Measurements from ENCODE around the gene CEP57L1. TPM values are rescaled to one million over a fixed set of nuclear protein-coding genes. Genes with fewer than 3 reads are reported as not detected.

The CEP57L1 gene
- total and polyA plus RNA-seq, 10 of the 15 experiments (the other 5 are each of a cell fraction or from before 2014, with no cell fraction given), result 12.7 to 30.5 (median 21.9) TPM

DNA sequence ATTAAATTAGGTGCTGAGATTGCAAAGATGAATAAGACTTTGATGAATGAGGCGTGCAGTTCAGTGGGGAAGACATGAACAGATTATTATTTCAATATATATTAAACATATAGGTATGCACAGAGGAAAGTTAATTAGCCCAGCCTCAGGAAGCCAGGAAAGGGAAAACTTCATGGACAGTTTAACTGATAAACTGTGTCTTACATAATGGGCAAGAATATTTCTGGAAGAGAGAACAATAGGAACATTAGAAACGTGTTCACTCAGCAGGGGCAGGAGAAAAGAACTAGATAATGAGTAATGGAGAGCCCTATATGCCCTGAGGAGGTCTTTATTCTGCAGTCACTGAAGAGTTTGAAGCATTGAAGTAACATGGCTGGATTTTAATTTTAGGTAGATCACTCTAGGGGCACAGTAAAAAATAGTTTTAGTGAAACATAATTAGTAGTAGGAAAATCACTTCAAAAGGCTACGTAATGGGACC is 23.6 kb downstream of the CEP57L1 start:
- Histone ChIP-seq H3K36me3 (ENCODE audit: control insufficient read depth in 2 of 2, insufficient read depth in 2 of 2, low read length in 1 of 2) (no peaks in the 10 kb centered on the region), H3K4me2 (ENCODE audit: control insufficient read depth, insufficient read depth) (no peak overlapping the region), H4K20me1 (ENCODE audit: control insufficient read depth, insufficient read depth) (no peaks in the 10 kb centered on the region), H3K79me2 (ENCODE audit: control insufficient read depth, insufficient read depth, low read length) (no peaks in the 10 kb centered on the region), H3K4me3 (no peak overlapping the region), H3K9ac (ENCODE audit: control insufficient read depth, insufficient read depth, low read length) (no peak overlapping the region), H3K27me3 (replicated peaks in 1 of 2; ENCODE audit: control insufficient read depth in 2 of 2, insufficient read depth in 2 of 2, low read length in 1 of 2) (no peaks in the 10 kb centered on the region), H3K4me1 (ENCODE audit: control insufficient read depth, insufficient read depth, low read length) (peaks cover 13% of the 10 kb centered on the region), H3K9me3 (replicated peaks; ENCODE audit: control insufficient read depth, insufficient read depth, low read length) (no peaks in the 10 kb centered on the region), H2AFZ (ENCODE audit: control insufficient read depth, low read depth, low read length) (no peak overlapping the region), H3K27ac (ENCODE audit: control insufficient read depth, insufficient read depth) (no peak overlapping the region)
- RAD21 ChIA-PET (ENCODE audit: unreplicated experiment), result interaction anchor here (1.2 kb wide), 1 partner anchor 264 kb away, joined by 3 read pairs; the partner anchor contains the start of gene CD164
- TF ChIP-seq SPI1 (IDR thresholded peaks at IDR 0.05; ENCODE audit: borderline replicate concordance, insufficient read depth, low read depth, low read length), result no peak
- TF ChIP-seq TAF1 (IDR thresholded peaks at IDR 0.05; ENCODE audit: borderline replicate concordance, low read depth, low read length), result no peak
- no peak for TF ChIP-seq WRNIP1 (IDR thresholded peaks at IDR 0.05; ENCODE audit: borderline replicate concordance, low read depth, low read length)
- CTCF ChIA-PET, result interaction anchor here (0.6 to 0.9 kb wide), 3 partner anchors 22 to 47 kb away, joined by 3 read pairs; no protein-coding TSS in a partner anchor
- WGBS (ENCODE audit: insufficient coverage, insufficient replicate concordance, low lambda C conversion rate, missing lambda C conversion rate), result 85% methylated on average over 3 of the region's 3 CpGs
- DNase-seq (ENCODE audit: low read depth, low spot score), result no peak
- ATAC-seq, result no peak
- in situ Hi-C loops (cut with MboI) (no loop called here), intact Hi-C loops (cut with micrococcal nuclease; ENCODE audit: unreplicated experiment) (no loop called here)
- SMC1A ChIA-PET (ENCODE audit: uncharacterized antibody, unreplicated experiment), result interaction anchor here (1.1 to 3.8 kb wide), 3 partner anchors 25 to 261 kb away, joined by 4 to 24 read pairs (median 6); partner anchors contain the start of genes CEP57L1 and SESN1
- no TSS peak for BruUV-seq (replicated peaks)
- POLR2A ChIA-PET, result interaction anchor here (0.9 to 2.4 kb wide), 2 partner anchors 23 to 25 kb away, joined by 4 to 10 read pairs; partner anchors contain the start of genes CEP57L1 and SESN1
- no peak for FAIRE-seq

DNA sequence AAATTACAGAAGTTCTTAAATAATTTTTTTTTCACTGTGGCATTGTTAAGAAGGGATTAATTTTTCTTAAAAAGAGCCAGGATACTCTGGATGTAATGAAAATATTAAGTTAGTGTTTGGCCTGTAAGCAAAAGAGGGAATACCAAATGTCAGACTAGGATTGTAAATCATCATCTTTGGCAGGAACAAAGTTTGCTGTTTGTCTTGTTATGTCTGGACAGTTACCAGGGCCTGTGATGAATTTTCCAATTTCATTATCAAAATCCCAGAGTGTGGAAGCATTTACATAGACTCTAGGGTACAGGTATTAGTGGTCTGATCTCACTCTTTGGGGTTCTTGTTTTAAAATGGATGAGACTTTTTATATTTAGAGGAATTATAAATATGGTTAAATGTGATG is 26.1 kb downstream of the CEP57L1 start:
- no TSS peak for BruUV-seq (replicated peaks)
- DNase-seq (ENCODE audit: low read depth, low spot score) (no peak), ATAC-seq (no peak), FAIRE-seq (no peak)
- SMC1A ChIA-PET (ENCODE audit: uncharacterized antibody, unreplicated experiment), result interaction anchor here (0.9 kb wide), 1 partner anchor 41 kb away, joined by 3 read pairs; no protein-coding TSS in a partner anchor
- Histone ChIP-seq H3K9me3 (replicated peaks; ENCODE audit: control insufficient read depth, insufficient read depth, low read length) (no peaks in the 10 kb centered on the region), H3K4me2 (ENCODE audit: control insufficient read depth, insufficient read depth) (peak overlapping the region; percentile 71), H3K4me3 (no peak overlapping the region), H2AFZ (ENCODE audit: control insufficient read depth, low read depth, low read length) (no peak overlapping the region), H3K27me3 (replicated peaks in 1 of 2; ENCODE audit: control insufficient read depth in 2 of 2, insufficient read depth in 2 of 2, low read length in 1 of 2) (no peaks in the 10 kb centered on the region), H3K27ac (ENCODE audit: control insufficient read depth, insufficient read depth) (0 out of 2 replicates have a peak overlapping the region, but pooled peaks have one; percentile 3), H3K36me3 (ENCODE audit: control insufficient read depth in 2 of 2, insufficient read depth in 2 of 2, low read length in 1 of 2) (no peaks in the 10 kb centered on the region), H4K20me1 (ENCODE audit: control insufficient read depth, insufficient read depth) (no peaks in the 10 kb centered on the region), H3K79me2 (ENCODE audit: control insufficient read depth, insufficient read depth, low read length) (no peaks in the 10 kb centered on the region), H3K4me1 (ENCODE audit: control insufficient read depth, insufficient read depth, low read length) (peaks cover 13% of the 10 kb centered on the region), H3K9ac (ENCODE audit: control insufficient read depth, insufficient read depth, low read length) (no peak overlapping the region; the same call in 1 of the 2 replicates)
- in situ Hi-C loops (cut with MboI) (no loop called here), intact Hi-C loops (cut with micrococcal nuclease; ENCODE audit: unreplicated experiment) (no loop called here)
- CTCF ChIA-PET, result no interaction called here
- RAD21 ChIA-PET (ENCODE audit: unreplicated experiment), result no interaction called here
- POLR2A ChIA-PET, result no interaction called here
- TF ChIP-seq, protein P1, sequence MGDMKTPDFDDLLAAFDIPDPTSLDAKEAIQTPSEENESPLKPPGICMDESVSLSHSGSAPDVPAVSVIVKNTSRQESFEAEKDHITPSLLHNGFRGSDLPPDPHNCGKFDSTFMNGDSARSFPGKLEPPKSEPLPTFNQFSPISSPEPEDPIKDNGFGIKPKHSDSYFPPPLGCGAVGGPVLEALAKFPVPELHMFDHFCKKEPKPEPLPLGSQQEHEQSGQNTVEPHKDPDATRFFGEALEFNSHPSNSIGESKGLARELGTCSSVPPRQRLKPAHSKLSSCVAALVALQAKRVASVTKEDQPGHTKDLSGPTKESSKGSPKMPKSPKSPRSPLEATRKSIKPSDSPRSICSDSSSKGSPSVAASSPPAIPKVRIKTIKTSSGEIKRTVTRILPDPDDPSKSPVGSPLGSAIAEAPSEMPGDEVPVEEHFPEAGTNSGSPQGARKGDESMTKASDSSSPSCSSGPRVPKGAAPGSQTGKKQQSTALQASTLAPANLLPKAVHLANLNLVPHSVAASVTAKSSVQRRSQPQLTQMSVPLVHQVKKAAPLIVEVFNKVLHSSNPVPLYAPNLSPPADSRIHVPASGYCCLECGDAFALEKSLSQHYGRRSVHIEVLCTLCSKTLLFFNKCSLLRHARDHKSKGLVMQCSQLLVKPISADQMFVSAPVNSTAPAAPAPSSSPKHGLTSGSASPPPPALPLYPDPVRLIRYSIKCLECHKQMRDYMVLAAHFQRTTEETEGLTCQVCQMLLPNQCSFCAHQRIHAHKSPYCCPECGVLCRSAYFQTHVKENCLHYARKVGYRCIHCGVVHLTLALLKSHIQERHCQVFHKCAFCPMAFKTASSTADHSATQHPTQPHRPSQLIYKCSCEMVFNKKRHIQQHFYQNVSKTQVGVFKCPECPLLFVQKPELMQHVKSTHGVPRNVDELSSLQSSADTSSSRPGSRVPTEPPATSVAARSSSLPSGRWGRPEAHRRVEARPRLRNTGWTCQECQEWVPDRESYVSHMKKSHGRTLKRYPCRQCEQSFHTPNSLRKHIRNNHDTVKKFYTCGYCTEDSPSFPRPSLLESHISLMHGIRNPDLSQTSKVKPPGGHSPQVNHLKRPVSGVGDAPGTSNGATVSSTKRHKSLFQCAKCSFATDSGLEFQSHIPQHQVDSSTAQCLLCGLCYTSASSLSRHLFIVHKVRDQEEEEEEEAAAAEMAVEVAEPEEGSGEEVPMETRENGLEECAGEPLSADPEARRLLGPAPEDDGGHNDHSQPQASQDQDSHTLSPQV (IDR thresholded peaks at IDR 0.05), result no peak
- no peak for TF ChIP-seq MTA2 (IDR thresholded peaks at IDR 0.05; ENCODE audit: low read depth)
- TF ChIP-seq, protein P2, sequence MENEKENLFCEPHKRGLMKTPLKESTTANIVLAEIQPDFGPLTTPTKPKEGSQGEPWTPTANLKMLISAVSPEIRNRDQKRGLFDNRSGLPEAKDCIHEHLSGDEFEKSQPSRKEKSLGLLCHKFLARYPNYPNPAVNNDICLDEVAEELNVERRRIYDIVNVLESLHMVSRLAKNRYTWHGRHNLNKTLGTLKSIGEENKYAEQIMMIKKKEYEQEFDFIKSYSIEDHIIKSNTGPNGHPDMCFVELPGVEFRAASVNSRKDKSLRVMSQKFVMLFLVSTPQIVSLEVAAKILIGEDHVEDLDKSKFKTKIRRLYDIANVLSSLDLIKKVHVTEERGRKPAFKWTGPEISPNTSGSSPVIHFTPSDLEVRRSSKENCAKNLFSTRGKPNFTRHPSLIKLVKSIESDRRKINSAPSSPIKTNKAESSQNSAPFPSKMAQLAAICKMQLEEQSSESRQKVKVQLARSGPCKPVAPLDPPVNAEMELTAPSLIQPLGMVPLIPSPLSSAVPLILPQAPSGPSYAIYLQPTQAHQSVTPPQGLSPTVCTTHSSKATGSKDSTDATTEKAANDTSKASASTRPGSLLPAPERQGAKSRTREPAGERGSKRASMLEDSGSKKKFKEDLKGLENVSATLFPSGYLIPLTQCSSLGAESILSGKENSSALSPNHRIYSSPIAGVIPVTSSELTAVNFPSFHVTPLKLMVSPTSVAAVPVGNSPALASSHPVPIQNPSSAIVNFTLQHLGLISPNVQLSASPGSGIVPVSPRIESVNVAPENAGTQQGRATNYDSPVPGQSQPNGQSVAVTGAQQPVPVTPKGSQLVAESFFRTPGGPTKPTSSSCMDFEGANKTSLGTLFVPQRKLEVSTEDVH (IDR thresholded peaks at IDR 0.05; ENCODE audit: low read depth, partially characterized antibody), result no peak
- TF ChIP-seq RELA (IDR thresholded peaks at IDR 0.05; ENCODE audit: borderline replicate concordance, partially characterized antibody), result no peak
- no peak for TF ChIP-seq ZNF24 (IDR thresholded peaks at IDR 0.05)
- no peak for TF ChIP-seq YY1 (IDR thresholded peaks at IDR 0.05; ENCODE audit: low read depth, low read length)
